ENCODE measurements around the gene IGFBP3.

DNA sequence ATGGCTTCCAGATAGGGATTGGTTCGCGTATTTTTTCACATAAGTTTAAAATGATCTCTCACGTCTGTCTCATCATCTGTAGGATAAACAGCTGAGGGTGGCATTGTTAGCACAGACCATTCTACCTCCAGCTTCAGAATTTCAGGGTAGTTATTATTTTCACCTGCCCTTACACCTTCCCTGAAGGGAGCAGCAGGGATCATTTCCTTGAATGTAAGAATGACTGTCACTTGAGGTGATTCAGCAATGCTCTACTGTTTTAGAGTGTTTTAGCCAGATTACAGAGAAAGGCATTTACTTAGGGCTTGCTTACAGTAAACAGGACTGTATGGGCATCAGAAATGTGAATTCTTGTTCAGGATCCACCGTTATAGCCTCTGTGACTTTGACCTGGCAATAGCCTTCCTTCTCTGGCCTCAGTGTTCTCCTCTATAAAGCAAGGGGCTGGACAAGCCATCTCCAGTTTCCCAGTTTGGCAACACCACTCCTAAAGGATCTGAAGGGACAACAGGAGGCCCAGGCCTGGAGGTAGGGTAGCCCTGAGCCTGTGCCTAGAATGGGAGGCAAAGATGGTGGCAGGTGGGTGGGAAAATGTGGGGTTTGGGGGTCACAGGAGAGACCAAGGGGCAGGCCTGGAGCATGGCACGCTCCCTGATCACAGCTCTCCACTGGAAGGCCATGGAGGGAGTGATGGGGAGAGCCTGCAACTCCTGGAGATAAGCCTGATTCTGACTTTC, 34.0 kb downstream of the IGFBP3 start:
- TF ChIP-seq, protein P1, sequence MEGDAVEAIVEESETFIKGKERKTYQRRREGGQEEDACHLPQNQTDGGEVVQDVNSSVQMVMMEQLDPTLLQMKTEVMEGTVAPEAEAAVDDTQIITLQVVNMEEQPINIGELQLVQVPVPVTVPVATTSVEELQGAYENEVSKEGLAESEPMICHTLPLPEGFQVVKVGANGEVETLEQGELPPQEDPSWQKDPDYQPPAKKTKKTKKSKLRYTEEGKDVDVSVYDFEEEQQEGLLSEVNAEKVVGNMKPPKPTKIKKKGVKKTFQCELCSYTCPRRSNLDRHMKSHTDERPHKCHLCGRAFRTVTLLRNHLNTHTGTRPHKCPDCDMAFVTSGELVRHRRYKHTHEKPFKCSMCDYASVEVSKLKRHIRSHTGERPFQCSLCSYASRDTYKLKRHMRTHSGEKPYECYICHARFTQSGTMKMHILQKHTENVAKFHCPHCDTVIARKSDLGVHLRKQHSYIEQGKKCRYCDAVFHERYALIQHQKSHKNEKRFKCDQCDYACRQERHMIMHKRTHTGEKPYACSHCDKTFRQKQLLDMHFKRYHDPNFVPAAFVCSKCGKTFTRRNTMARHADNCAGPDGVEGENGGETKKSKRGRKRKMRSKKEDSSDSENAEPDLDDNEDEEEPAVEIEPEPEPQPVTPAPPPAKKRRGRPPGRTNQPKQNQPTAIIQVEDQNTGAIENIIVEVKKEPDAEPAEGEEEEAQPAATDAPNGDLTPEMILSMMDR (IDR thresholded peaks at IDR 0.05): no peak
- no peak for TF ChIP-seq POLR2A (IDR thresholded peaks at IDR 0.05)

Measured in lower leg skin (tissue), 3 donors.